Progenitor cell of endocrine pancreas (in vitro differentiated cells): ENCODE results near the gene NFX1. TPM values are rescaled to one million over a fixed set of nuclear protein-coding genes. Genes with fewer than 3 reads are reported as not detected.

Source experiments
- DNase-seq: peaks from one replicate; pipeline ENCODE4 v3.0.0; 2021; ENCODE audit warnings: low spot score; ENCODE audit not compliant: unreplicated experiment
- H3K27ac Mint-ChIP-seq: 2 replicates; pipeline ENCODE4 v1.8.0; 2021; ENCODE audit warnings: mild to moderate bottlenecking, moderate library complexity, mixed read lengths
- H3K27me3 Mint-ChIP-seq: 2 replicates; pipeline ENCODE4 v1.8.0; 2021; ENCODE audit warnings: mixed read lengths
- H3K36me3 Mint-ChIP-seq: 2 replicates; pipeline ENCODE4 v1.8.0; 2022; ENCODE audit warnings: mixed read lengths; ENCODE audit not compliant: insufficient read depth
- H3K4me1 Mint-ChIP-seq: 2 replicates; pipeline ENCODE4 v1.8.0; 2021; ENCODE audit warnings: low read depth, mixed read lengths
- H3K4me3 Mint-ChIP-seq: 2 replicates; pipeline ENCODE4 v1.8.0; 2021; ENCODE audit warnings: low read depth, mild to moderate bottlenecking, moderate library complexity, mixed read lengths
- H3K9me3 Mint-ChIP-seq: 2 replicates; pipeline ENCODE4 v1.8.0; 2021; ENCODE audit warnings: low read depth, mixed read lengths
- total RNA-seq: library from RNA; stranded (reverse); gene quantifications from 2 replicates; pipeline ENCODE4 v1.2.1, GENCODE V29; 2021
- TF ChIP-seq, protein P1 (sequence below): fragments of 200-600 bp; sonication (generic); IDR thresholded peaks from one replicate; pipeline ENCODE4 v1.5.0; 2021; ENCODE audit warnings: antibody characterized with exemption, mild to moderate bottlenecking; ENCODE audit not compliant: unreplicated experiment

NFX1 gene
- total RNA-seq, 1 donor from 2014 or later = 29.4 TPM

DNA sequence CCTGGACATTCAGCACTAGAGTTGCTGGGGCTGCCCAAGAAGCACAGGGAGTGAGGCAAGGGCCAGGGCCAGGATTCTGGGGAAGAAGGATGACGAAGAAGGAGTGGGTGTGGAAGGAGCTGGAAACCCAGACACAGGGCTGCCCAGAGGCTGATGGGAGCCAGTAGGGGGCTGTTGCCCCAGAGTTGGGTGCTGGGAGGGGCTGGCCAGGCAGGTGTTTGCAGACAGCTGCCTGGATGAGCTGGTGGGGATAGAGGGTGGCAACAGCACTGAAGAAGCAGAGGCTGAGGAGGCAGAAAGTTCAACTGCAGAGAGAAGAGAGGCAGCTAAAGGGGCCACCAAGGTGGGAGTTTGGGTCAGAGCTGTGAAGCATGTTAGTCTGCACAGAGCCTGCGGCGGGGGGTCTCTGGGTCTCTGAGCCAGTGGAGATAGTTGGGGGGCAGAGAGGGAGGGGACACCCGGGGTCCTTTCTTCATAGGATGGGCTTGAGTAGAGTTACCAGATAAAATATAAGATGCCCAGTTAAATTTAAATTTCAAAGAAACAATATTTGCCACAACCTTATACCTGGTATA, 114.6 kb downstream of the NFX1 start:
- no peaks in the 10 kb centered on the region for H3K36me3 Mint-ChIP-seq
- DNase-seq = no peak
- H3K4me1 Mint-ChIP-seq = peaks cover 8% of the 10 kb centered on the region
- H3K27me3 Mint-ChIP-seq = no peaks in the 10 kb centered on the region
- H3K27ac Mint-ChIP-seq = peak overlapping the region; percentile 75
- TF ChIP-seq, protein P1, sequence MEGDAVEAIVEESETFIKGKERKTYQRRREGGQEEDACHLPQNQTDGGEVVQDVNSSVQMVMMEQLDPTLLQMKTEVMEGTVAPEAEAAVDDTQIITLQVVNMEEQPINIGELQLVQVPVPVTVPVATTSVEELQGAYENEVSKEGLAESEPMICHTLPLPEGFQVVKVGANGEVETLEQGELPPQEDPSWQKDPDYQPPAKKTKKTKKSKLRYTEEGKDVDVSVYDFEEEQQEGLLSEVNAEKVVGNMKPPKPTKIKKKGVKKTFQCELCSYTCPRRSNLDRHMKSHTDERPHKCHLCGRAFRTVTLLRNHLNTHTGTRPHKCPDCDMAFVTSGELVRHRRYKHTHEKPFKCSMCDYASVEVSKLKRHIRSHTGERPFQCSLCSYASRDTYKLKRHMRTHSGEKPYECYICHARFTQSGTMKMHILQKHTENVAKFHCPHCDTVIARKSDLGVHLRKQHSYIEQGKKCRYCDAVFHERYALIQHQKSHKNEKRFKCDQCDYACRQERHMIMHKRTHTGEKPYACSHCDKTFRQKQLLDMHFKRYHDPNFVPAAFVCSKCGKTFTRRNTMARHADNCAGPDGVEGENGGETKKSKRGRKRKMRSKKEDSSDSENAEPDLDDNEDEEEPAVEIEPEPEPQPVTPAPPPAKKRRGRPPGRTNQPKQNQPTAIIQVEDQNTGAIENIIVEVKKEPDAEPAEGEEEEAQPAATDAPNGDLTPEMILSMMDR = no peak
- H3K9me3 Mint-ChIP-seq = no peaks in the 10 kb centered on the region
- no peak overlapping the region for H3K4me3 Mint-ChIP-seq

DNA sequence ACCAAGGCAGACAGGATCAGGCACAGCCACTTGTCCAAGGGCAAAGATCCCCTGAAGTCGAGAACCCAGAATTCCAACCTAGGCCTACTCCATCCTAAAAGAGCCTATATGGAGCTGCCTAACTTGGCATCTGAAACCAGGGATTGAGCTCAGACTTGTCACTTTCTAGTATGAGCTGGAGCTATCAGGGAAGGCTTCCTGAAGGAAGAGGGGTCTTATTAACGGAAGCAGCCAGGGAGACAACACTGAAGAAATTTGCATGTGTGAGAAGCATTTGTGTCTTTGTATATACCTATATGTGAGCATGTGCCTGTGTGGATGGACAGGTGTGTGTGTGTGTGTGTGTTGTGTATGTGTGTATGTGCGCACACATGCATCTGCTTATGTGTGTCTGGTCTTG, 116.7 kb downstream of the NFX1 start:
- Mint-ChIP-seq H3K27me3 (no peaks in the 10 kb centered on the region), H3K4me3 (no peak overlapping the region), H3K9me3 (no peaks in the 10 kb centered on the region), H3K36me3 (no peaks in the 10 kb centered on the region), H3K4me1 (peaks cover 8% of the 10 kb centered on the region), H3K27ac (no peak overlapping the region)
- DNase-seq = no peak
- TF ChIP-seq, protein P1 = no peak

DNA sequence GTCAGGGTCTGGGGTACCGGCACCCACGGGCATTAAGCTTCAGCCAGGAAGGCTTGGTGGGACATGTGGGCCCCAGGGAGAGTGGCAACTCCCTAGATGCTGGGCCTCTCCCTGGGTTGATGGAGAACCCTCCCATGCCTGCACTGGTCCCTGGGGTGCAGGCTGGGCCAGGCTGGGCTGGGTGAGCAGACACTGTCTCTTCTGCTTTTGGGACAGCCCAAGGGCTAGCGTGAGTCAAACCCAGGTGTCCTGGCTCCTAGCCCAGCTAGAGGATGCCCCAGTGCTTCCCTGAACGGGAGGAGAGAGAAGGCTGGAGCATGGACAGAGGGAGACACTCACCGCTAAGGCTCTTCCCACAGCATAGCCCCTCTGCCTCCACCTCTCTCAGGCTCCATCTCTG, 117.8 kb downstream of the NFX1 start:
- no peak overlapping the region for H3K4me3 Mint-ChIP-seq
- no peaks in the 10 kb centered on the region for H3K27me3 Mint-ChIP-seq
- H3K27ac Mint-ChIP-seq = no peak overlapping the region
- H3K36me3 Mint-ChIP-seq = no peaks in the 10 kb centered on the region
- peaks cover 8% of the 10 kb centered on the region for H3K4me1 Mint-ChIP-seq
- no peak for DNase-seq
- TF ChIP-seq, protein P1 = no peak
- H3K9me3 Mint-ChIP-seq = no peaks in the 10 kb centered on the region

DNA sequence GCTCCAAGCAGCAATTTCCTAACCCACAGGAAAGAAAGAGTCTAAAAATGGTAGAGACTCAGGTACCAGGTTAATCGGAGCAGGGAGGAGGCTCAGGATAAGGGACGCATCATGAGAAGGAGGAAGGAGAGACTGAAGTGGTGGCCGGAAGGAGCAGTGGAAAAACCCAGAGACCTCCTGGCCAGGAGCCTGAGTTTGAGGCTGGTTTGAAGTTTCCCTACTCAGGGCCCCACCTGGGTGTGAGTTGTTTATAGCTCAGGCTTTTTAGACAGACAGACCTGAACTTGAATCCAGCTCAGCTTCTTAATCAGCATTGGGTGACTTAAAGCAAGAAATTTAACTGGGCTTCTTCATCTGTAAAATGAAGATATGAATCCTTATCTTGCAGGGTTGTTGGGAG, 124.0 kb downstream of the NFX1 start:
- Mint-ChIP-seq H3K27ac (peak overlapping the region; percentile 13), H3K4me1 (peaks cover 19% of the 10 kb centered on the region), H3K36me3 (no peaks in the 10 kb centered on the region), H3K27me3 (no peaks in the 10 kb centered on the region), H3K9me3 (no peaks in the 10 kb centered on the region), H3K4me3 (no peak overlapping the region)
- TF ChIP-seq, protein P1 = no peak
- DNase-seq = no peak

DNA sequence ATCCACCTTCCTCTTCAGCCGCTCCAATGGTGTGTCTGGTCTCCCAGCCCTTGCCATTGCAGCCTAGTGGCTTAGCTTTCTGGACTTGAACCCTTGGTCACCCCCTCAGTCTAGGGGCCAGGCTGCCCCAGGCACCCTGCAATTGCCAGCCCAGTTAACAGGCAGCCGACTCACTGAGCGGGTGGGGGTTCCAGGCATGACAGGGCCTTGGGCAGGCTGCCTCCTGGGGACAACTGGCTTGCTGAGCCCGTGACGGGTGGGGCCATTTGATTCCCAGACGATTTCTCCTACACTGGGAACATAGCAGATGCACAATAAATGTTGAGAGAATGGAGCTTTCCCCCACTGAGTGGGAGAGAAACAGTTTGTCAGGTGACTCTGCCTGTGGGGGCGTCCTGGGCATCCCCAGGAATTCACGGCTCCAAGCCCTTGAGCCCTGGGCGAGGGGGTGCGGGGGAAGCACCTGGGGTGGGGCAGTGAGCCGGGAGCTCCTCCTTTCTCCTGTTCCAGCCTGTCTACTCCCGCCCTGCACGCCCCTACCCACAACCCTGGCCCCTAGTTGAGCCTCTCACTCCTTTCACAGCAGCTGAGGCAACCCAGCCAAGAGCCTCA, 124.7 kb downstream of the NFX1 start:
- peaks cover 19% of the 10 kb centered on the region for H3K4me1 Mint-ChIP-seq
- no peak overlapping the region for H3K4me3 Mint-ChIP-seq
- H3K27ac Mint-ChIP-seq = peak overlapping the region; percentile 92
- H3K9me3 Mint-ChIP-seq = no peaks in the 10 kb centered on the region
- no peak for DNase-seq
- H3K27me3 Mint-ChIP-seq = no peaks in the 10 kb centered on the region
- TF ChIP-seq, protein P1 = no peak
- H3K36me3 Mint-ChIP-seq = no peaks in the 10 kb centered on the region
